RWPE1 (cell line): ENCODE results near the gene CXCR6.

Experiments
- CTCF ChIA-PET: fragments of 350-600 bp; sonication (Branson Sonifier 250); formaldehyde crosslinking; extraction: SDS; loops from one replicate; lab custom pipeline; 2021; lab: Yijun Ruan, JAX
- POLR2A ChIA-PET: fragments of 400-600 bp; formaldehyde crosslinking; extraction: SDS; loops from one replicate; lab custom pipeline; 2020; ENCODE audit warnings: antibody characterized with exemption; ENCODE audit not compliant: low non-redundant PET; lab: Yijun Ruan, JAX
- DNase-seq: peaks from one replicate; pipeline ENCODE4 v3.0.0; 2012; ENCODE audit warnings: low spot score
- H3K27ac ChIP-seq: fragments of 450-650 bp; 2 replicates; pipeline ENCODE4 v1.5.1; 2017
- TF ChIP-seq, protein P1 (sequence below): fragments of 450-650 bp; conservative IDR thresholded peaks from 2 replicates; pipeline ENCODE4 v1.5.1; 2017; ENCODE audit warnings: low read depth, mild to moderate bottlenecking

Gene CXCR6

DNA sequence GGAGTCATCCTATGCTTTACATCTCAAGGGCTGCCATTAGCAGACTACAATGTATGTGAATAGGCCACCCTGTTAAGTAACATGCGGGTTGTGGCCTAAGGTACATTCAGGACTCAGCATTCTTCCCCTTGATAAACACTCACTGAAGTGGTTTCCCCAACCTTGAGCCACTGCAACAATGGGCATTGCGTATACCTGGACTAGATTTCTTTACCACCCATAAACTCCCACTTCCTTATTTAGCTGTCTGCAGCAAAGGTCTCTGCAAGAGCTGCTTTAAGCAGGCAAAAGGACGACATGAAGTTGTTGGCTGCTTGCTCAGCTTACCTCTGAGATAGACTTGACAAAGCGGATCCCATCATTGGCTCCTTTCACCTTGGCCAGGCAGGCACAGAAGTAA lies 36.1 kb downstream of the CXCR6 start:
- no peak for DNase-seq
- TF ChIP-seq, protein P1, sequence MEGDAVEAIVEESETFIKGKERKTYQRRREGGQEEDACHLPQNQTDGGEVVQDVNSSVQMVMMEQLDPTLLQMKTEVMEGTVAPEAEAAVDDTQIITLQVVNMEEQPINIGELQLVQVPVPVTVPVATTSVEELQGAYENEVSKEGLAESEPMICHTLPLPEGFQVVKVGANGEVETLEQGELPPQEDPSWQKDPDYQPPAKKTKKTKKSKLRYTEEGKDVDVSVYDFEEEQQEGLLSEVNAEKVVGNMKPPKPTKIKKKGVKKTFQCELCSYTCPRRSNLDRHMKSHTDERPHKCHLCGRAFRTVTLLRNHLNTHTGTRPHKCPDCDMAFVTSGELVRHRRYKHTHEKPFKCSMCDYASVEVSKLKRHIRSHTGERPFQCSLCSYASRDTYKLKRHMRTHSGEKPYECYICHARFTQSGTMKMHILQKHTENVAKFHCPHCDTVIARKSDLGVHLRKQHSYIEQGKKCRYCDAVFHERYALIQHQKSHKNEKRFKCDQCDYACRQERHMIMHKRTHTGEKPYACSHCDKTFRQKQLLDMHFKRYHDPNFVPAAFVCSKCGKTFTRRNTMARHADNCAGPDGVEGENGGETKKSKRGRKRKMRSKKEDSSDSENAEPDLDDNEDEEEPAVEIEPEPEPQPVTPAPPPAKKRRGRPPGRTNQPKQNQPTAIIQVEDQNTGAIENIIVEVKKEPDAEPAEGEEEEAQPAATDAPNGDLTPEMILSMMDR = no peak
- ChIA-PET CTCF (no interaction called here), POLR2A (no interaction called here)
- no peak overlapping the region for H3K27ac ChIP-seq

DNA sequence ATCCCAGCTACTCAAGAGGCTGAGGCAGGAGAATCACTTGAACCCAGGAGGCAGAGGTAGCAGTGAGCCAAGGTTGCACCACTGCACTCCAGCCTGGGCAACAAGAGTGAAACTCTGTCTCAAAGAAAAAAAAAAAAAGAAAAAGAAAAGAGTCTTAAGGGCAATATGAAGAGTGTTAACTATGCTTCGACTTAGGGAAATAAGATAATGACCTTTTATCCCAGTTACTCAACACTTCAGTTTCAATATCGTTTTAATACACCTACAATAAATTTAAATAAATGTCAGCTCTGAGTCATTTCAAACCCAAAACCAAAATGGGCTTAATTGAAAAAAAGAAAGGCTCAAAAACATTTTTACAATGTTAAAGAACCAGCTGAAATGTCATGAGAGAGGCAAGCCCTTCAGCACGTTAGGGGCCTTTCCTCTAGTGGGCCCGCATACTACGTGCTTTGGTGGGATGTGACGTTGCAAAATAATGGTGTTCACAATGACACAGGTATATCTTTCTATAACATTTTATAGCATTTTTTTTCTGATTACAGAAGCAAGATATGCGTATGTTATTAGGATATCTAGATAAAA lies 37.1 kb downstream of the CXCR6 start:
- ChIA-PET POLR2A (no interaction called here), CTCF (interaction anchor here (0.7 kb wide), 1 partner anchor 86 kb away, joined by 4 read pairs; no protein-coding TSS in a partner anchor)
- H3K27ac ChIP-seq = no peak overlapping the region
- no peak for DNase-seq
- TF ChIP-seq, protein P1 = no peak

DNA sequence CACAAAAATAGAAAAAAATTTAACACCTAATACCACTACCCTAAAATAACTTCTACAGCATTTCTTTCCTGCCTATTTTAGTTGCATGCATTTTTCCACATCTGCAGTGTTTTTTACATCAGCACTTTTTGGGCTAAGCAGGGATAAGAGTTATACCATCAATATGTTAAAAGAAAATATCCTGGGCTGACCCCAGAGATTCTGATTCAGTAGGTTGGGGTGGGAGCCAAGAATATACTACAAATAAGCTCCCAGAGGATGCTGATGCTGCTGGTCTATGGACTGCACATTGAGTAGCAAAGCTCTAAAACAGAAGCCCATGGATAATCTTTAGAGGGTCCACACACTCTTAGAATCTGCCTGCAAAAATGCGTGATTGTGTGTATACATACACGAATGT lies 37.6 kb downstream of the CXCR6 start:
- no peak overlapping the region for H3K27ac ChIP-seq
- ChIA-PET CTCF (interaction anchor here (0.7 kb wide), 1 partner anchor 86 kb away, joined by 4 read pairs; no protein-coding TSS in a partner anchor), POLR2A (no interaction called here)
- DNase-seq = no peak
- TF ChIP-seq, protein P1 = no peak

DNA sequence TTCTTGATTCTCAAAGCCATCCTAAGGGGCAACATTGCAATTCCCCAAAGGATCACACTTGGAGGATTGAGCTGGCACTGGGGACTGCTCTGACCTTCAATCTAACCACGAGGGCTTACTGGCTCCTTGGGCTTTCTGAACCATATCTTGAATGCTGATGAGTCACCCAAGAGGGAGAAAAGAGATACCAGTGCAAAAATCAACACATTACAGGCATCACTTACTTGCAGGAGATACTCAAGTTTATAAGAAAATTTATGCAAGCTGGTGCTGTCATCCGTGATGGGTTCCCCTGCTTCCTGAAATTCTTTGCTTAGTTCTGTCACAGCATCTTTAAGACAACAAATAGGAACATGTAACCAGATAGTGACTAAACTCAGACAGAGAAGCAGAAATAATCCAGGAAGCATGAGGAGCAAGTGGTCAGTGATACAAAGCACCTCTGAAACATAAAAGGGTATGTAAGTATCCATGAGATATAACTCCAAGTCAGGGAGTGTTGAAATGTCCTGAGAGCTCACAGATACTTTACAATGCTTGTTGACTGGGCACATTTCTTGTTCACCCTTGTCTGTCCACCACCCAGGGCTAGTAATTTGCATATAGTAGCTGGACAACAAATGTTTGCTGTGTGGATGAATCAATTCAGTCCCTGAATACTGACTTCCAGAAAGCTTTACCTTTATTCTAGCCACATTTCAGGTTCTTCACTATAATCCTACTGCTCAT lies 38.2 kb downstream of the CXCR6 start:
- no peak for DNase-seq
- POLR2A ChIA-PET = no interaction called here
- TF ChIP-seq, protein P1 = no peak
- CTCF ChIA-PET = interaction anchor here (0.7 kb wide), 1 partner anchor 85 kb away, joined by 4 read pairs; no protein-coding TSS in a partner anchor
- no peak overlapping the region for H3K27ac ChIP-seq

DNA sequence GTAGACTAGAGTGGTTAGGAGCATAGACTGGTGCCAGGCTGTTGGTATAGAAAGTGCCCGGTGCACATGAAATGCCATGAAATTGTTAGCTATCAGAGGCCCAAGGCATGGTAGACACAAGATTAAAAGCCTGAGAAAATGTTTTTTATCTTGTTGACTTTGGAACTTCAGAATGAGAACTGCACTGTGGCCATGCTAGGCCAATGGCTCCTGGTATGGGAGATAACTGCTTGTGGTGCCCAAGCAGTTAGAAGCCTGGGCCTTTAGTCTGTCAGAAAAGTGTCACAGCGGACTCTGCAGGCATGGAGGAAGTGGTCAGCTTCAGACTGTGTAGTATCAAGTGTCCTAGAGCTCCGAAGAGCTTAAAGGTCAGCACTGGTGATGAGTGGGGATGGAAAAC lies 40.5 kb downstream of the CXCR6 start:
- DNase-seq = no peak
- no peak overlapping the region for H3K27ac ChIP-seq
- TF ChIP-seq, protein P1 = no peak
- ChIA-PET POLR2A (no interaction called here), CTCF (interaction anchor here (1.0 kb wide), 1 partner anchor 12 kb away, joined by 3 read pairs; the partner anchor contains the start of gene FYCO1)

DNA sequence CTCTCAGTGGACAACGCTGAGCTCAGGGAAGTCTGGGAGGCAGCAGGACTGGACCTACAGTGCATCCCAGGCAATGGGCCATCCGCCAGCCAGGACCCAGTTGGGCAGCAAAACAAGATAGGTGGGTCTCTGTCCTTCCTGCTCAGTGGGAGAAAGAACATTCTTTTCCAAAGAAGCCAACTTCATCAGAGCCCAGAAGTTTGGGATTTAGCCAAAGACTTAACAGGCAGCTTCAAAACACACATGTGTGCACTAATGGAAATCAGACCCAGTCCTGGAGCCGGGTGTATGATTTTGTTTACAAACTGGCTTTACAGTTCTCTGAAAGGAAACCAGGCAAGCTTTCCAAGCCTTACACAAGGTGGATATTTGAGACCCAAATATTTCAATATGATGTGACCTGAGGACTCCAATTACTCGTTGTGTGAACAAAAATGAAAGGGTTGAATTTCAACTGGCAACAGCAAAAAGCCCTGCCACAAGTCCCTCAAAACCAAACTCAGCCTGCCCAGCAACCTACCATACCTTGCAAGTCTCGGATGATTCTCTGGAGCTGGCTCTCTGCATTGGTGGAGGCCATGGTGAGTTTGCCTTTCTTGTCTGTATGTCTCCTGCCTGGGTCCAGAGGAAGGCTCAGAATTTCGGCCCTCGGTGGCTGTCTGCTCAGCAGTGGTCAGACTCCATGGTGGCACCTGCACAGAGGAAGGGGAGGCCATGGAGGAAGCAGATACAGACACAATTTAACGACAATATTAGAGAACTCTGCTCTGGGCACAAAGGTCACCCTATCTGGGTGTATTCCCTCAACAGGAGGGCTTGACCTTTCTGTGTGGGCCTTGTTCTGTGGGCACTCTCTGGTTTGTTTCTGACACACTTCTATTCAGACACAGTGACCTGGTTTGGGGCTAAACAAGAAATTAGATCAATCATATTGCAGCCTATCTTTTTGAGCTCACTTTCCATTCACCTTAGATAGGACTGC lies 41.4 kb downstream of the CXCR6 start:
- no peak for DNase-seq
- CTCF ChIA-PET = interaction anchor here (1.0 kb wide), 1 partner anchor 11 kb away, joined by 3 read pairs; the partner anchor contains the start of gene FYCO1
- TF ChIP-seq, protein P1 = no peak
- no peak overlapping the region for H3K27ac ChIP-seq
- POLR2A ChIA-PET = no interaction called here
